HCT116 (cell line): ENCODE results near the gene PHKG2. TPM values are rescaled to one million over a fixed set of nuclear protein-coding genes. Genes with fewer than 3 reads are reported as not detected.

Experiments
- ATAC-seq: fragments of 200-7000 bp; cut with Tn5 transposase; 2 replicates; pipeline ENCODE4 v1.9.1; 2020; ENCODE audit warnings: mild to moderate bottlenecking, moderate library complexity
- BruUV-seq: library from RNA; stranded (reverse); fragments of 400-500 nt; replicated peaks from 2 replicates; lab custom pipeline; 2021; lab: Mats Ljungman, UMichigan
- CTCF ChIA-PET: fragments of 300-600 bp; sonication (Branson Sonifier 250); formaldehyde crosslinking; loops from one replicate; lab custom pipeline; 2021; ENCODE audit warnings: antibody characterized with exemption; lab: Charles Lee
- POLR2A ChIA-PET: fragments of 300-600, 350-600 bp; sonication (Branson Sonifier 250); formaldehyde crosslinking; loops from one replicate; lab custom pipeline; 2021; ENCODE audit warnings: antibody characterized with exemption; lab: Charles Lee
- RAD21 ChIA-PET, 2 experiments: fragments of 300-600 bp; sonication (Branson Sonifier 250); formaldehyde crosslinking; loops; one replicate each; lab custom pipeline; 2023; ENCODE audit warnings: low total read pairs in 2 of 2; ENCODE audit not compliant: uncharacterized antibody in 2 of 2, unreplicated experiment in 2 of 2, low non-redundant PET in 1 of 2; lab: Charles Lee
- DNase-seq: peaks from one replicate; pipeline ENCODE4 v3.0.0-alpha.2; 2010; ENCODE audit warnings: low read depth, low spot score
- H2AFZ ChIP-seq: fragments of 200-600 bp; shearing (Covaris generic), sonication (generic); 2 replicates; pipeline ENCODE4 v1.6.1; 2017; ENCODE audit warnings: low read depth, mixed run types, mixed read lengths, antibody characterized with exemption, low read length; ENCODE audit not compliant: poor library complexity, severe bottlenecking
- H3K27ac ChIP-seq: 2 replicates; pipeline ENCODE4 v1.5.1; 2012; ENCODE audit warnings: low read depth, low read length
- H3K27me3 ChIP-seq: fragments of 200-600 bp; sonication (generic); 2 replicates; pipeline ENCODE4 v1.6.1; 2016; ENCODE audit warnings: mixed run types, low read length, mixed read lengths; ENCODE audit not compliant: insufficient read depth
- H3K36me3 ChIP-seq, 2 experiments: fragments of 200-500 bp in 1 of 2; fragments of 200-600 bp in 1 of 2; sonication (Bioruptor generic) in 1 of 2; sonication (generic) in 1 of 2; 2 replicates each; pipeline versions ENCODE4 v1.5.1 to v1.6.1; 2014 to 2016; ENCODE audit warnings: low read length in 2 of 2, inconsistent platforms in 1 of 2, mixed read lengths in 1 of 2, mixed run types in 1 of 2; ENCODE audit not compliant: insufficient read depth in 2 of 2, control insufficient read depth in 1 of 2
- H3K4me1 ChIP-seq, 2 experiments: fragments of 200-600 bp in 1 of 2; sonication (generic) in 1 of 2; 2 replicates each; pipeline versions ENCODE4 v1.5.1 to v1.6.1; 2012 to 2017; ENCODE audit warnings: low read length in 2 of 2, inconsistent platforms in 1 of 2, mild to moderate bottlenecking in 1 of 2, mixed read lengths in 1 of 2, mixed run types in 1 of 2, moderate library complexity in 1 of 2; ENCODE audit not compliant: insufficient read depth in 2 of 2, control insufficient read depth in 1 of 2
- H3K4me2 ChIP-seq: fragments of 200-600 bp; sonication (generic); 2 replicates; pipeline ENCODE4 v1.6.1; 2017; ENCODE audit warnings: mixed run types, low read length, mixed read lengths
- H3K4me3 ChIP-seq, 2 experiments: fragments of 200-600 bp in 1 of 2; sonication (generic) in 1 of 2; replicated peaks in 1 of 2; 2 replicates each; pipeline ENCODE4 v1.5.1; 2011 to 2016; ENCODE audit warnings: low read length in 2 of 2, control low read depth in 1 of 2, low read depth in 1 of 2, mild to moderate bottlenecking in 1 of 2, mixed read lengths in 1 of 2, mixed run types in 1 of 2
- H3K79me2 ChIP-seq: fragments of 200-600 bp; sonication (generic); 2 replicates; pipeline ENCODE4 v1.6.1; 2017; ENCODE audit warnings: mild to moderate bottlenecking, mixed run types, low read length, moderate library complexity, mixed read lengths; ENCODE audit not compliant: insufficient read depth
- H3K9ac ChIP-seq: fragments of 200-600 bp; sonication (generic); 2 replicates; pipeline ENCODE4 v1.6.1; 2016; ENCODE audit warnings: low read length, mixed read lengths
- H3K9me2 ChIP-seq: fragments of 200-600 bp; sonication (generic), shearing (Covaris generic); 2 replicates; pipeline ENCODE4 v1.6.1; 2017; ENCODE audit warnings: mixed run types, mild to moderate bottlenecking, moderate library complexity; ENCODE audit not compliant: insufficient read depth
- H3K9me3 ChIP-seq, 2 experiments: fragments of 200-500 bp in 1 of 2; fragments of 200-600 bp in 1 of 2; sonication (Bioruptor generic) in 1 of 2; sonication (generic) in 1 of 2; 2 replicates each; pipeline ENCODE4 v1.6.1; 2014 to 2017; ENCODE audit warnings: low read length in 2 of 2, mixed read lengths in 2 of 2, inconsistent platforms in 1 of 2, low read depth in 1 of 2, mild to moderate bottlenecking in 1 of 2, mixed run types in 1 of 2, moderate library complexity in 1 of 2; ENCODE audit not compliant: control insufficient read depth in 1 of 2, insufficient read depth in 1 of 2
- H4K20me1 ChIP-seq: fragments of 200-600 bp; sonication (generic), shearing (Covaris generic); 2 replicates; pipeline ENCODE4 v1.6.1; 2017; ENCODE audit warnings: mixed run types, mild to moderate bottlenecking, moderate library complexity; ENCODE audit not compliant: insufficient read depth
- CEBPB ChIP-seq: IDR thresholded peaks from 2 replicates; pipeline ENCODE4 v1.6.1; 2012; ENCODE audit warnings: low read depth
- EGR1 ChIP-seq: IDR thresholded peaks from 2 replicates; pipeline ENCODE4 v1.6.1; 2012; ENCODE audit warnings: low read depth
- ELF1 ChIP-seq: IDR thresholded peaks from 2 replicates; pipeline ENCODE4 v1.6.1; 2012; ENCODE audit warnings: low read depth, borderline replicate concordance
- EZH2 ChIP-seq: fragments of 200-600 bp; sonication (generic); IDR thresholded peaks from 2 replicates; pipeline ENCODE4 v1.6.1; 2017; ENCODE audit warnings: antibody characterized with exemption, mixed run types
- EZH2phosphoT487 ChIP-seq: fragments of 200-600 bp; IDR thresholded peaks from 2 replicates; pipeline ENCODE4 v1.6.1; 2018; ENCODE audit warnings: antibody characterized with exemption, borderline replicate concordance
- FOSL1 ChIP-seq: IDR thresholded peaks from 2 replicates; pipeline ENCODE4 v1.6.1; 2012; ENCODE audit warnings: low read depth
- JUND ChIP-seq: IDR thresholded peaks from 2 replicates; pipeline ENCODE4 v1.6.1; 2012
- POLR2A ChIP-seq: IDR thresholded peaks from 2 replicates; pipeline ENCODE4 v1.7.0; 2011; ENCODE audit warnings: borderline replicate concordance; ENCODE audit not compliant: insufficient read depth, insufficient read length; ENCODE audit errors: extremely low read depth
- POLR2AphosphoS5 ChIP-seq: IDR thresholded peaks from 2 replicates; pipeline ENCODE4 v1.6.1; 2011; ENCODE audit warnings: mild to moderate bottlenecking, low read depth, low read length, moderate library complexity
- RAD21 ChIP-seq: IDR thresholded peaks from 2 replicates; pipeline ENCODE4 v1.6.1; 2012; ENCODE audit warnings: low read depth, mild to moderate bottlenecking
- SRF ChIP-seq: IDR thresholded peaks from 2 replicates; pipeline ENCODE4 v1.6.1; 2012; ENCODE audit warnings: low read depth
- TCF7L2 ChIP-seq: IDR thresholded peaks from 2 replicates; pipeline ENCODE4 v1.7.0; 2011; ENCODE audit warnings: borderline replicate concordance, inconsistent platforms; ENCODE audit not compliant: insufficient read depth, insufficient read length; ENCODE audit errors: extremely low read depth
- YY1 ChIP-seq: IDR thresholded peaks from 2 replicates; pipeline ENCODE4 v1.6.1; 2011; ENCODE audit warnings: low read length, low read depth, moderate library complexity, mild to moderate bottlenecking; ENCODE audit not compliant: insufficient replicate concordance; ENCODE audit errors: extremely low read depth
- ZFX ChIP-seq: fragments of 450-650 bp; IDR thresholded peaks from 2 replicates; pipeline ENCODE4 v1.6.1; 2017
- ZNF274 ChIP-seq: fragments of 200-500 bp; sonication (Bioruptor generic); IDR thresholded peaks from 2 replicates; pipeline ENCODE4 v1.6.1; 2014; ENCODE audit warnings: mild to moderate bottlenecking, low read depth, low read length, inconsistent platforms
- intact Hi-C: fragments of 100-400 bp; cut with micrococcal nuclease; formaldehyde crosslinking; loops from 2 replicates; pipeline ENCODE4 v1.10.0; 2022
- total RNA-seq: library from RNA; stranded (reverse); gene quantifications from one replicate; pipeline ENCODE4 v1.2.1, GENCODE V29; 2021; ENCODE audit not compliant: unreplicated experiment
- TF ChIP-seq, protein P1 (sequence below), 3 experiments: fragments of 200-600 bp in 1 of 3; sonication (generic) in 1 of 3; IDR thresholded peaks in 2 of 3; conservative IDR thresholded peaks in 1 of 3; 2 replicates each; pipeline ENCODE4 v1.5.1; 2012 to 2017; ENCODE audit warnings: low read depth in 2 of 3, low read length in 2 of 3, antibody characterized with exemption in 1 of 3, borderline replicate concordance in 1 of 3, control low read depth in 1 of 3, mild to moderate bottlenecking in 1 of 3, mixed read lengths in 1 of 3, mixed run types in 1 of 3, moderate library complexity in 1 of 3; ENCODE audit not compliant: insufficient read depth in 1 of 3
- TF ChIP-seq, protein P2 (sequence below): IDR thresholded peaks from 2 replicates; pipeline ENCODE4 v1.6.1; 2012; ENCODE audit warnings: low read depth
- TF ChIP-seq, protein P3 (sequence below): IDR thresholded peaks from 2 replicates; pipeline ENCODE4 v1.6.1; 2011; ENCODE audit warnings: mild to moderate bottlenecking, low read length, moderate library complexity; ENCODE audit not compliant: insufficient replicate concordance; ENCODE audit errors: extremely low read depth
- TF ChIP-seq, protein P4 (sequence below): IDR thresholded peaks from 2 replicates; pipeline ENCODE4 v1.6.1; 2012
- TF ChIP-seq, protein P5 (sequence below): IDR thresholded peaks from 2 replicates; pipeline ENCODE4 v1.6.1; 2012

PHKG2 gene
- total RNA-seq, 1 experiment from 2014 or later: 32.6 TPM

DNA sequence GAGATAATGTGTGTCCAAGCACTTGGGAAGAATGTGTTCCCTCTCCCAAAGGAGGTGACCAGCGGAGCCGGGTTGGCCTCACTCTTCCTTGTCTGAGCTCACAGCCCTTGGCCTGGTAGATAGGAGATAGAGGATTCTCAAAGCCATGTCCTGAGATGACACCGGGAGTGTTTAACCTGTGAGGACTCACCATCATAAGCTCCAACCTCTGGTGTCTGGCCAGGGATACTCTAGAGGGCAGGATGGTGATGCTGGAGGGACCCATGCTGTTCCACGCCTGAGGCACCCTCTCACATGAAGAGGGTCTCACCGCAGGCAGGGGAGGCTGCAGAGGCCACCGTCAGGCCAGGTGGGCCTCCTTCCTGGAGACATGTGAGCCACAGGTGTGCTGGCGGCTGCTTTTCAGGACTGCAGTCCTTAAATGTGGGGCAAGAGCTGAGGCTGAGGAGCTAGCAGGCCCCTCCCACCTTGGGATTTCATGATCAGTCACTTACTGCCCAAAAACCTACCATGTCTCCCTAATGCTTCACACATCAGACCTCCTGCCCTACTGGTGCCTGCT lies 45.4 kb downstream of the PHKG2 start:
- ATAC-seq: no peak
- TF ChIP-seq ZNF274: no peak
- TF ChIP-seq, protein P1, sequence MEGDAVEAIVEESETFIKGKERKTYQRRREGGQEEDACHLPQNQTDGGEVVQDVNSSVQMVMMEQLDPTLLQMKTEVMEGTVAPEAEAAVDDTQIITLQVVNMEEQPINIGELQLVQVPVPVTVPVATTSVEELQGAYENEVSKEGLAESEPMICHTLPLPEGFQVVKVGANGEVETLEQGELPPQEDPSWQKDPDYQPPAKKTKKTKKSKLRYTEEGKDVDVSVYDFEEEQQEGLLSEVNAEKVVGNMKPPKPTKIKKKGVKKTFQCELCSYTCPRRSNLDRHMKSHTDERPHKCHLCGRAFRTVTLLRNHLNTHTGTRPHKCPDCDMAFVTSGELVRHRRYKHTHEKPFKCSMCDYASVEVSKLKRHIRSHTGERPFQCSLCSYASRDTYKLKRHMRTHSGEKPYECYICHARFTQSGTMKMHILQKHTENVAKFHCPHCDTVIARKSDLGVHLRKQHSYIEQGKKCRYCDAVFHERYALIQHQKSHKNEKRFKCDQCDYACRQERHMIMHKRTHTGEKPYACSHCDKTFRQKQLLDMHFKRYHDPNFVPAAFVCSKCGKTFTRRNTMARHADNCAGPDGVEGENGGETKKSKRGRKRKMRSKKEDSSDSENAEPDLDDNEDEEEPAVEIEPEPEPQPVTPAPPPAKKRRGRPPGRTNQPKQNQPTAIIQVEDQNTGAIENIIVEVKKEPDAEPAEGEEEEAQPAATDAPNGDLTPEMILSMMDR (IDR thresholded peaks at IDR 0.05 in 2 of 3, conservative IDR thresholded peaks at IDR 0.05 in 1 of 3; ENCODE audit: borderline replicate concordance in 1 of 3, insufficient read depth in 1 of 3, low read depth in 2 of 3, low read length in 2 of 3): no peak
- TF ChIP-seq RAD21: no peak
- TF ChIP-seq, protein P2, sequence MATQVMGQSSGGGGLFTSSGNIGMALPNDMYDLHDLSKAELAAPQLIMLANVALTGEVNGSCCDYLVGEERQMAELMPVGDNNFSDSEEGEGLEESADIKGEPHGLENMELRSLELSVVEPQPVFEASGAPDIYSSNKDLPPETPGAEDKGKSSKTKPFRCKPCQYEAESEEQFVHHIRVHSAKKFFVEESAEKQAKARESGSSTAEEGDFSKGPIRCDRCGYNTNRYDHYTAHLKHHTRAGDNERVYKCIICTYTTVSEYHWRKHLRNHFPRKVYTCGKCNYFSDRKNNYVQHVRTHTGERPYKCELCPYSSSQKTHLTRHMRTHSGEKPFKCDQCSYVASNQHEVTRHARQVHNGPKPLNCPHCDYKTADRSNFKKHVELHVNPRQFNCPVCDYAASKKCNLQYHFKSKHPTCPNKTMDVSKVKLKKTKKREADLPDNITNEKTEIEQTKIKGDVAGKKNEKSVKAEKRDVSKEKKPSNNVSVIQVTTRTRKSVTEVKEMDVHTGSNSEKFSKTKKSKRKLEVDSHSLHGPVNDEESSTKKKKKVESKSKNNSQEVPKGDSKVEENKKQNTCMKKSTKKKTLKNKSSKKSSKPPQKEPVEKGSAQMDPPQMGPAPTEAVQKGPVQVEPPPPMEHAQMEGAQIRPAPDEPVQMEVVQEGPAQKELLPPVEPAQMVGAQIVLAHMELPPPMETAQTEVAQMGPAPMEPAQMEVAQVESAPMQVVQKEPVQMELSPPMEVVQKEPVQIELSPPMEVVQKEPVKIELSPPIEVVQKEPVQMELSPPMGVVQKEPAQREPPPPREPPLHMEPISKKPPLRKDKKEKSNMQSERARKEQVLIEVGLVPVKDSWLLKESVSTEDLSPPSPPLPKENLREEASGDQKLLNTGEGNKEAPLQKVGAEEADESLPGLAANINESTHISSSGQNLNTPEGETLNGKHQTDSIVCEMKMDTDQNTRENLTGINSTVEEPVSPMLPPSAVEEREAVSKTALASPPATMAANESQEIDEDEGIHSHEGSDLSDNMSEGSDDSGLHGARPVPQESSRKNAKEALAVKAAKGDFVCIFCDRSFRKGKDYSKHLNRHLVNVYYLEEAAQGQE: no peak
- TF ChIP-seq, protein P3, sequence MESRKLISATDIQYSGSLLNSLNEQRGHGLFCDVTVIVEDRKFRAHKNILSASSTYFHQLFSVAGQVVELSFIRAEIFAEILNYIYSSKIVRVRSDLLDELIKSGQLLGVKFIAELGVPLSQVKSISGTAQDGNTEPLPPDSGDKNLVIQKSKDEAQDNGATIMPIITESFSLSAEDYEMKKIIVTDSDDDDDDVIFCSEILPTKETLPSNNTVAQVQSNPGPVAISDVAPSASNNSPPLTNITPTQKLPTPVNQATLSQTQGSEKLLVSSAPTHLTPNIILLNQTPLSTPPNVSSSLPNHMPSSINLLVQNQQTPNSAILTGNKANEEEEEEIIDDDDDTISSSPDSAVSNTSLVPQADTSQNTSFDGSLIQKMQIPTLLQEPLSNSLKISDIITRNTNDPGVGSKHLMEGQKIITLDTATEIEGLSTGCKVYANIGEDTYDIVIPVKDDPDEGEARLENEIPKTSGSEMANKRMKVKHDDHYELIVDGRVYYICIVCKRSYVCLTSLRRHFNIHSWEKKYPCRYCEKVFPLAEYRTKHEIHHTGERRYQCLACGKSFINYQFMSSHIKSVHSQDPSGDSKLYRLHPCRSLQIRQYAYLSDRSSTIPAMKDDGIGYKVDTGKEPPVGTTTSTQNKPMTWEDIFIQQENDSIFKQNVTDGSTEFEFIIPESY: no peak
- TF ChIP-seq ZFX: no peak
- no peak for TF ChIP-seq FOSL1
- TF ChIP-seq SRF: no peak
- TF ChIP-seq CEBPB: no peak
- TF ChIP-seq POLR2AphosphoS5: no peak
- TF ChIP-seq EZH2: no peak
- TF ChIP-seq YY1: no peak
- no peak for TF ChIP-seq ELF1
- no peak for TF ChIP-seq EZH2phosphoT487
- no peak for TF ChIP-seq EGR1
- TF ChIP-seq, protein P4, sequence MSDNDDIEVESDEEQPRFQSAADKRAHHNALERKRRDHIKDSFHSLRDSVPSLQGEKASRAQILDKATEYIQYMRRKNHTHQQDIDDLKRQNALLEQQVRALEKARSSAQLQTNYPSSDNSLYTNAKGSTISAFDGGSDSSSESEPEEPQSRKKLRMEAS: no peak
- TF ChIP-seq POLR2A: no peak
- no peak for TF ChIP-seq JUND
- TF ChIP-seq TCF7L2: no peak
- TF ChIP-seq, protein P5, sequence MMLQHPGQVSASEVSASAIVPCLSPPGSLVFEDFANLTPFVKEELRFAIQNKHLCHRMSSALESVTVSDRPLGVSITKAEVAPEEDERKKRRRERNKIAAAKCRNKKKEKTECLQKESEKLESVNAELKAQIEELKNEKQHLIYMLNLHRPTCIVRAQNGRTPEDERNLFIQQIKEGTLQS: no peak
- TF ChIP-seq, all 23 proteins: peak for 0
- CTCF ChIA-PET: no interaction called here

More for the DNA sequence above, 45.4 kb downstream of the PHKG2 start:
- intact Hi-C loops: no loop called here
- no peak for DNase-seq
- POLR2A ChIA-PET: interaction anchor here (1.9 kb wide), 1 partner anchor 11 kb away, joined by 4 read pairs; no protein-coding TSS in a partner anchor
- Histone ChIP-seq H3K36me3 (no peaks in the 10 kb centered on the region), H3K9me2 (no peaks in the 10 kb centered on the region), H3K27ac (no peak overlapping the region), H2AFZ (no peak overlapping the region), H3K4me3 (no peak overlapping the region), H3K9ac (no peak overlapping the region), H3K4me1 (no peaks in the 10 kb centered on the region), H3K79me2 (no peaks in the 10 kb centered on the region), H4K20me1 (no peaks in the 10 kb centered on the region), H3K27me3 (no peaks in the 10 kb centered on the region), H3K4me2 (no peak overlapping the region), H3K9me3 (no peaks in the 10 kb centered on the region)
- no TSS peak for BruUV-seq
- RAD21 ChIA-PET: no interaction called here
